IPS-NIHi7 (cell line): ENCODE data around the gene CNPY3.

Experiments
- DNase-seq: peaks from one replicate; pipeline ENCODE4 v3.0.0; 2012; ENCODE audit warnings: mixed read lengths; ENCODE audit errors: extremely low spot score

Gene CNPY3

DNA sequence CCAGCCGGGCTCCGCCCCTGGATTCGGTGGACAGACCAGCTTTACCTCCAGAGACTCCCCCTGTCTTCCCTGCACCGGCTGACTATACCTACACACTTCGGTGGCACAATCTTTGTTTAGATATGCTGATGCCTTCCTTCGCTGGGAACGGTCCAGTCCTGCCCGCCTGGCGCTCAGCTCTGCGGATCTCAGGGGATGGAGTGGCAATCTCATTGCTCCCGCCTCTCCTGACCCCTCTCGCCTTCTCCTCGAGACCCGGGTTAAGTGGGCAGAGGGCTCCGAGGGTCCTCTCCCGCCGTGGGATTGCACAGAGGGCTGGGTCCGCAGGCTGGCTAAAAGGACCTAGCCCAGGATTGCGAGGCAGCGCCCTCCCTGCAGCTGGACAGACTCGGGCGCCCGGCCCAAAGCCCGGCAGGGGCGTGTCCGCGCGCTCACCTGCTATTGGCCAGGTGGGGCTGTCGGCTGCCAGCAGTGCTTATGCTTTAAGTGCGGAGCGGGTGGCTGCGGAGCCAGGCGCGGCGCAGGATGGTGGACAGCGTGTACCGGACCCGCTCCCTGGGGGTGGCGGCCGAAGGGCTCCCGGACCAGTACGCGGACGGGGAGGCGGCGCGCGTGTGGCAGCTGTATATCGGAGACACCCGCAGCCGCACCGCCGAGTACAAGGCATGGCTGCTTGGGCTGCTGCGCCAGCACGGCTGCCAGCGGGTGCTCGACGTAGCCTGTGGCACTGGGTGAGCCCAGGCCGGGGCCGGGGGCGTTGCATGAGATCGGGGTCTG is 31.2 kb downstream of the CNPY3 start, which contains the start of gene GNMT:
Gene GNMT (plus strand): TSS at position 512 of the 777 bp plus-strand sequence. CDS start 14 bp downstream, at position 526.
- DNase-seq, result peak; percentile 88

DNA sequence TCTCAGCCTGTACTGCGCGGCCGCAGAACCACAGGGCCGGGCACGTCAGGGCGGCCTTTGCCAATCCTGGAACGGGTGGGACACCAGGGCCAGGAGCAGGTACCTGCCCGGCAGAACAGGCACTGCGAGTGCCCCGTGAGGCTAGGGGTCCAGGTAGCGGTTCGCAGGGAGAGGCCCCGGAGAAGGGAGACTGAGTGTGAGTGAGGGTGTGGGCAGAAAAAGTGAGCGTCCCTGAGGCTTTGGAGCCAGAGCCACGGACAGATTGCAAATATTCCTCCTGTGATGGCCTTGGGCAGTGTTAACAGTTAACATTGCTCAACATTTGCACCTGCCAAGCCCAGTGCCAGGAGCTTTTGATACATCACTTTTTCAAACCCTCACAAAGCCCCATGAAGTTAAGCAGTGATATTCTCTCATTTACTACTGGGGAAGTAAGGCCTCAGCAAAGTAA is 31.8 kb downstream of the CNPY3 start:
- DNase-seq, result no peak

DNA sequence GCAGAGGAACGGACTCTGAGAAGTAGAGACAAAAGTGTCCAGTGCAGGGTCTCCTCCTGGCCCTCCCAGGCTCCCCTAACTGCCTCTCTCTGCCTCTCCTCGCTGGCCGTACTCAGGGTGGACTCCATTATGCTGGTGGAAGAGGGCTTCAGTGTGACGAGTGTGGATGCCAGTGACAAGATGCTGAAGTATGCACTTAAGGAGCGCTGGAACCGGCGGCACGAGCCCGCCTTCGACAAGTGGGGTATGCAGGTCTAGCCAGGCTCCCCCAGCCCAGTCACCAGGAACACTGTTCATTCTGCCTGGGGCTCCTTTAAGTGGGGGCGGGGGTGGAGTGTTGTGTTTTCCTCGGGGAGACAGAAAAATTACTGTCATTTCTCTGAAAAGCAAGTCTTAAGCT is 32.8 kb downstream of the CNPY3 start:
- DNase-seq, result no peak

DNA sequence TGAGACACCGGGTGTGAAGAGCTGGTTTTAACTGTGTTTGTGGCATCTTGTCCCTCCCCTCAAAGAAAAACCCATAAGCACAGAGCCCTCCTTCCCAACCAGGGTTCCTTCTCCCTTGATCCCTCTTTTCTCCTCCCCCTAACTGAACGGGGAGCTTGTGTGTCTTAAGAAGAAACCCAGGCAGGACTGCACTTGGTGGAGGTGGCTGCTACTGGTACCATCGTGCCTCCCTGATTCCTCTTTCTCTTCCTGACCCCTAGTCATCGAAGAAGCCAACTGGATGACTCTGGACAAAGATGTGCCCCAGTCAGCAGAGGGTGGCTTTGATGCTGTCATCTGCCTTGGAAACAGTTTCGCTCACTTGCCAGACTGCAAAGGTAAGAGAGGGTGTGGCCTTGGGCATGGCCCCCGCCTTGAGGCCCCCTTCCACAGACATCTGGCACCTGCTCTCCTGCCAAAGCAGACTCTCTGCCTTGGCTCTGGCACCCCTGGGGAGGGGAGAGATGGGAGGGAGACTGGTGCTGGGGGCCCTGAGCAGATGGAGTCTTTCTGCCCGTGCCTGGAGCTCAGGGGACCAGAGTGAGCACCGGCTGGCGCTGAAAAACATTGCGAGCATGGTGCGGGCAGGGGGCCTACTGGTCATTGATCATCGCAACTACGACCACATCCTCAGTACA is 33.4 kb downstream of the CNPY3 start:
- DNase-seq, result no peak

DNA sequence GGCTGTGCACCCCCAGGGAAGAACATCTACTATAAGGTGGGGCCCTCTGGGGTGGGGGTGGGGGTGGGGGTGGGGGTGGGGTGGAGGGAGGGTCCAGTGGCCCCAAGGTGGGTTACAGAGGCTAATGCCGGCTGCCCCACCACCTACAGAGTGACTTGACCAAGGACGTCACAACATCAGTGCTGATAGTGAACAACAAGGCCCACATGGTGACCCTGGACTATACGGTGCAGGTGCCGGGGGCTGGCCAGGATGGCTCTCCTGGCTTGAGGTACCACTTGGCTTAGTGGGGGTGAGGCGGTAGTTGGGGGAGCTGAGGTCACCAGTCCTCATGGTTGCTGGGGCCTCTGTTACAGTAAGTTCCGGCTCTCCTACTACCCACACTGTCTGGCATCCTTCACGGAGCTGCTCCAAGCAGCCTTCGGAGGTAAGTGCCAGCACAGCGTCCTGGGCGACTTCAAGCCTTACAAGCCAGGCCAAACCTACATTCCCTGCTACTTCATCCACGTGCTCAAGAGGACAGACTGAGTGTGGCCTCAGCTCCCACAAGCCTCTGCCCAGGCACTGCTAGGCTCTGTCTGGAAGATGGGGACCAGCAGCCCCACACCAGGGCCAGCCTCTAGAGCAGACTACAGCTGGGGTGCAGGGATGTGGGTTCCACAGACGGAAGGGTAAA is 34.0 kb downstream of the CNPY3 start:
- no peak for DNase-seq

DNA sequence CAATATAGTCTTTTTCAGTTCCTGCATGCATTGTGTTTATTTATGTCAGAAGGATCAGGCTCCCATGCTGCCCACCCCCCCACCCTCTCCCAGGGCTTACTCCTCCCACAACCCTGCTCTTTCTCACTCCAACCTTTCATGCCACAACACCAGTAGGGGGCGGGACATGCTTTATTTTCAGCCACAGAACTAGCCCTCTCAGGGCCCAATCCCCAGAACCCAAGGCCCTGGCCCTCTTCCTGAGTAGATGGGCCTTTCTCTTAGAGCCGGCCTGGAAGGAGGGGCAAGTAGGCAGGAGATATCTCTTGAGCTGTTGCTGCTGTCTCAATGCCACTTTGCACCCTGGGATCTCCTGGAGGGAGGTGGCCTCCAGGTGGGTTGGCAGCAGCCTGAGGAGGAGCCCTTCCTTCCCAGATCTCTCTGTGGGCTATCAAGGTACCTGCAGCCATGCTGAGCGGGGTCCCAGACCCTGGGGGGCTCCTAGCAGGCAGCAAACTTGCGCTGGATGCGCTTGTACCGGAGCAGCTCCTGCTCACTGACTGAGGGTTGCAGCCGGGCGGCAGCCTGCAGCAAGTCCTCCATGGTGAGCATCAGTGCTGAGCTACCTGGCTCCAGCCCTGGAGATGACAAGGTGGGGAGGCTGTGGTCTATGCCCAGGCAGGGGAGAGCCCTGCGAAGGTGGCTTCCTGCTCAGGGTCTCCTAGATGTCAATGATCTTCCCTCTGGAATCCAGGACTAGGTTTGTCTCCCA is 34.8 kb downstream of the CNPY3 start:
- DNase-seq, result peak; percentile 84

DNA sequence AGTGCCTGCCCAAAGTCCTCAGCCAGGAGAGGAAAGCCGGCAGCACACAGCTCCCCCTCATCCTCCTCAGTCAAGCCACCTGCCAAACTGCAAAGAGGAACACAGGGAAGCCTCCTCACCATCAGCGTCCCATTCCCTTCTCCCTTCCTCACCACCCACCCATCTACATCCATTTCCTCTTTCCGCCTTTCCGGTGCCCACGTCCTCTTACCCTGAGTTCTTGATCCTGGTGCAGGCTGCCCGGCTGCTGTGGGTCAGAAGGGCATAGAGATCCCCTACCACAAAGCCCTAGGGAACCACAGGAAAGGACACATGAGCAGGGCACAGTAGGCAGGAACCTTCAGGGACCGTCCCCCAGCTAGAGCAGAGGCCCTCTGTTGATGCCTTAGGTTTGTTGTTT is 37.3 kb downstream of the CNPY3 start:
- DNase-seq, result no peak

DNA sequence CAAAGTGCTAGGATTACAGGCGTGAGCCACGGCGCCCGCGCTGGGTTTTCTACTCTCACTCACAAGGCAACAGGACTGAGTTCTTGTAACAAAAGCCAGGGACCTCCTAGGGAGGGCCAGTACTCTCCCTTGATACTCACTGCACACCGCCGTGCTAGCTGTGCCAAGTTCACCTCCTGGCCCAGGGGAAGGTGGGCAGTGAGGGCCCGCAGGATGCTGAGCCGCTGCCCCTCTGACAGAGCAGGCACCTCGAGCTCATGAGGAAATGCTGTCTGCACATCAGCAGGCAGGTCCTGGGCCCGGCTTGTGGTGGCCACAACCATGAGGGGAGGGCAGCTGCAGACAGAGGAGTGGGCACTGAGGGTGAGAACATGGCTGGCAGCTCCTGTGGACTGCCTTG is 37.9 kb downstream of the CNPY3 start:
- no peak for DNase-seq

DNA sequence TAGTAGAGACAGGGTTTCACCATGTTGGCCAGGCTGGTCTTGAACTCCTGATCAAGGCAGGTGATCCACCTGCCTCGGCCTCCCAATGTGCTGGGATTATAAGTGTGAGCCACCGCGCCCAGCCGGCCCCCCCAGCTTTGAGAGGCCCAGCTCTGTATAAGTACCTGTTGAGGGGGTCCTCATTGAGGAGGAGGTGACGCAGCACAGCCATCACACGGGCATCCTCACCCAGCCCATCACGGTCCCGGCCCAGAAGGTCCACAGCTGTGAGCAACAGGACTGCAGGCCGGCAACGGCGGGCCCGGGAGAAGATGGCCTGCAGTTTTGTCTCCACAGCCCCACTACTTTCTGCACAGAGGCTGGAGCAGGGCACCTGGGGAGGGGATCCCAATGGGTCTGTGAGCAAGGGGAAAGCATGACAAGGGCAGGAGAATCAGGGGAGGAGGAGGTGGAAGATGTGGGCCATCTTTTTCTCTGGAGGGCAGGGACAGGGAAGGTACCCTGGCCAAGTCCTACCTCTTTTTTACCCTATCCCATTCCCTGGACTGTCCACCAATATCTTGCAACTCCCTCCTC is 38.9 kb downstream of the CNPY3 start:
- DNase-seq, result no peak

DNA sequence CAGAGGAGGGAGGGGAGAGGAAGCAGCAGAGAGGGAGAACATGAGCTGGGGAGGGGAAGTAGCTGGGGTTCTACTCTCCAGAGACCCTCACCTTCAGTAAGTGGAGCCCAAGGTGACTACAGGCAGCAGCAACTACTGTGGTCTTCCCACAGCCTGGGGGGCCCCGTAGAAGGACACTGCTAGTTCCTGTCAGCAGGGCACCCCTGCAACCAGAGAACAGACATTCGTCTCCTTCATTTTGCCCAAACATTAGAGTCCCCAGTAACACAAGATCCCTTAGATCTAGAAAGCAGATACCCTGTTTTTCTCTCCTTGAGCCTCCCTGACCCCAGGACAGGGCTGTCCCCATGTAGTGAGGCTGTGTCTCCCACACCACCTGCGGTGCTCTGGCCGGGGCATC is 39.5 kb downstream of the CNPY3 start:
- no peak for DNase-seq

DNA sequence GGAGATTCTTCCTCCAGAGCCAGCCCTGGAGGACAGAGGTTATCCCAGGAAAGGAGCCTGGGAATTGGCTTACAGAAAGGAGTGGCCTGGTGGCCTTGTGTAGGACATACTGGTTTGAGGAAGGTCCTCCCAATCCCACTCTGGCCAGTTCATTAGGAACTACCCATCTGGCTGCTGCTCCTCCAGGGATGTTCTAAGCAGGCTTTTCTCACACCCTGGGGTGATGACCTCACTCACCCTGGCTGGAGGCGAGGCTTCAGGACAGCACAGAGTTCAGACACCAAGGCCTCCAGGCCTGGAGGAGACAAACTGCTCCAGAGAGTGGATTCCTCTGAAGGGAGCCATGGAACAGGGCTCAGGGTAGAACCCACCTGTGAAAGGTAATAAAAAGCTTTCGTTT is 40.2 kb downstream of the CNPY3 start:
- no peak for DNase-seq

DNA sequence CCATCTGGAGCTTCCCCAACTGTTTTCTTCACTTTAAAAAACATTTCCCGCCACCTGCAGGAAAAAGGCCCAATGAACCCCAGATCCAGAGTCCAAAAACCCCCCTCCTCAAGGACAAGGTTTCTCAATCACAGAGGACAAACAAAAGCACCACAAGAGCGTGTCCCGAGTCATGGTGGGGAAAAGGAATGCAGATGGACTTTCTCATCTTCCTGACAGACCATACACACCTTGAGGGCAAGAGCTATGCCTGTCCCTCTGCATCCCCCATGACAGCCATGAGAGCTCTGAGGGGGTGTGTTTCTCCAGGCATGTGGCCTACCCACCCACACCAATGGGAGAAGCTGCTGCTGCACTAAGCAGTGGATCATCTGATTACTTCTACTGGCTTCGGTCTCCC is 40.7 kb downstream of the CNPY3 start:
- DNase-seq, result no peak

DNA sequence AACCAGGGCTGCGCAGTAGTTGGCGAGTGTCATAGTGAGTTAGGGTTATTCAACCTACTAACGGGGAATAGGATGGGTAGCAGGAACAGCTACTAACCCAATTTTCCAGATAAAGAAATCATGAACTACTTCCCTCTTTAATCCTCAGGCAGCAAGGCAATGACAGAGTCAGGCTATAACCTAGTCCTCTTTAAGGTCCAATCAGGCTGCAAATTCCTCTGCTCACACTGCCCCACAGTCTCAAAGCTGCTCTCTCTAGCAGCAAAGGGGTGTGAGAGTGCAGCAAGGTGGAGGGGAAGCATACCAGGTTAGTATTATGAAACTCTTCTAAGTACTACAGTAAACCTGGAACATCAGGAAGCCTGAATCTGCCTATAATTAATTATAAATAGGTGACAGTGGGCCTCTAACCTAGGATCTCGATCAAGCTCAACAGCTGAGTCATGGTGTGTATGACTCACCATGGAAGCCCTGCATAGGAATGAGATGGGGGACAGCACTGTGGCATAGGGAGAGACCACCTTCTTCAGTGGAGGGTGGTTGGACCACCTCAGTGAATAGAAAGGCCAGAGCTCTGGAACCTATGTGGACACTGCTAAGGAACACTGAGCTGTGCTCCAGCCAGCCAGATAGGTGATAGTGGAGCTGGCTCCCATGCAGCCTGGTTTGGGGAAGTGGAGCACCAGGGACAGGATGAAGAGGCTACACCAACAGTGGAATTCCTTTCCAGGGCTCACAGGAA is 41.8 kb downstream of the CNPY3 start:
- DNase-seq, result no peak

DNA sequence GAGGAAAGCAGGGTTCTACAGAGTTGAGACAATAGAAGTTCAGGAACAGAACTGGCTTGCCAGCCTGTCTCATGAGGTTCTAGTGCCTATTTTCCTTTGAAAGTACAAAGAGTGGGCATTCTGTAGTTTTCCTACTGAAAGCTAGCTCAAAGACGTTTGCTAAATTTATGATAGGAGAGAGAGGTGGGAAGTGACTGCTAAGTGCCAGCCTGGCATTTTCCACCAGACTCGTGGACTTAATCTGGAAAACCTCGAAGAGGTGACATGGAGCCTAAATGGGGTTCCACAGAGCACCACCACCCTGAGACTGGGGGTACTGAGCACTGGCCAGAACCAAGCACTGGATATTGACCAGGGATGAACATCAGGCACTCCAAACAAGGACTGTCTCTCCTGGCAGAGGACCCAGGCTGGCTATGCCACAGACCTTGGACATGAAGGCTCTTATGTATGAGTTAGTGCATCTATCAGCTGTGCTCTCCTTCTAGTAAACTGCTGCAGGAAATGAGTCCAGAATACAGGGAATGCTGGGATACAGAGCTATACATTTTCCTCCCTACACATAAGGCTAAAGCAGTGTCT is 42.6 kb downstream of the CNPY3 start:
- DNase-seq, result no peak

DNA sequence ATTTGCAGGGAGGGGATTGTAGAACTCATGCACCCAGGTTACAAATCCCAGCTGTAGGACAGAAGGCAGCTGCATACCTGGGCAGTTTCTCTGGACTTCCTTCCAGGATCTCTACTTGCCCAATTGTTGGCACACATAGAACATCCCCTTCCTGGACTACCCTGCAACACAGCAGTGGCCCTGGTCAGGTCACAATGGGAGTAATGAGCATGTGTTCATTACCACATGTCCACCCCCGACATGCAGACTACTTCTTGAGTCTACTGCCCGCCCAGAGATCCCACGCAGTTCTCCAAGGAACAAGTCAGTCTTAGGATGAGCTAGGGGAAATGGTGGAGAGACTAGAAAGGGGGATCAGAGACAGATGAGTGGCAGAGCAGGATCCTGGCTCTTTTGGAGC is 44.6 kb downstream of the CNPY3 start:
- no peak for DNase-seq

DNA sequence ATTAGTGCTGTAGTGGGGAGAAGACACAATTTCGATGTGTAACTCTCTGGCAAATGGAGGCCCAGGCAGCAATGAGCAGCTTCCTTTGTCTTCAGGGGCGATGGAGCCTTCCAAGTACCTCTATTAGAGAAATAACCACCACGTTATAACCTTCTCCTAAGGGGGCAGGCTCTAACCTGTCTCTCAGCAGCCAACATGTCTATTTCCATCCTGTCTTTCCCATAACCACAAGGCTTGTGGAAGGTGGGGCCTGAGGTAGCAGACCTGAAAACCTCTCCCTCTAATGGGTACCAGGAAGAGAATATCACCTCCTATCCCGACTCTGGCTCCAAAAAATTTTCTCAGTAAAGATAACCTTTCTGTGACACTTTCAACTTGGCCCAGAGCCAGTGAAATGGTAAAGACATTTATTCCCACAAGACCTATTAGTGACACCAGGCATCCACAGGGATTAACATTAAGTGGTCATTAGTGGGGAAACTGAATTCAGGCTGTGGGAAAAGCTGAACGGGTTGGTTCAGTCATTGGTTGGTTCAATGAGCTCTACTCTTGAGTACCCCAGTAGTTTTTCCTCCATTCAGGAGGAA is 45.7 kb downstream of the CNPY3 start:
- DNase-seq, result no peak

DNA sequence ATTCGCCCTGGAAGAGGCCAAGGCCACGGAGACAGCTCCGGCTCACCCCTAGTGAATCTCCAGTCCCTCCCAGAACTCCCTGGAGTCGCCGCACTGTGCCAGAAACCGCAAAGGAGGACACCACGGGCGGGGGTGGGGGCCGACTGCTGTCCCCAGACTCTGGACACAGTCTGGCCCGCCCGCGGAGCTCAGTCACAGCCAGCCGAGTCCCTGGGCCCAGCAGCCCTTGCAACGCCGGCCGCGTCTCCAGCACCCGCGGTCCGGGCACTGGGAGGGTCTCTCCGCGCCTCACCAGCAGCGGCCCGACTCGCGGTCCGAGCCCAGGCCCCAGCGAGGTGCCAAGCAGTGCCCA is 49.2 kb downstream of the CNPY3 start:
- DNase-seq, result peak; percentile 44

DNA sequence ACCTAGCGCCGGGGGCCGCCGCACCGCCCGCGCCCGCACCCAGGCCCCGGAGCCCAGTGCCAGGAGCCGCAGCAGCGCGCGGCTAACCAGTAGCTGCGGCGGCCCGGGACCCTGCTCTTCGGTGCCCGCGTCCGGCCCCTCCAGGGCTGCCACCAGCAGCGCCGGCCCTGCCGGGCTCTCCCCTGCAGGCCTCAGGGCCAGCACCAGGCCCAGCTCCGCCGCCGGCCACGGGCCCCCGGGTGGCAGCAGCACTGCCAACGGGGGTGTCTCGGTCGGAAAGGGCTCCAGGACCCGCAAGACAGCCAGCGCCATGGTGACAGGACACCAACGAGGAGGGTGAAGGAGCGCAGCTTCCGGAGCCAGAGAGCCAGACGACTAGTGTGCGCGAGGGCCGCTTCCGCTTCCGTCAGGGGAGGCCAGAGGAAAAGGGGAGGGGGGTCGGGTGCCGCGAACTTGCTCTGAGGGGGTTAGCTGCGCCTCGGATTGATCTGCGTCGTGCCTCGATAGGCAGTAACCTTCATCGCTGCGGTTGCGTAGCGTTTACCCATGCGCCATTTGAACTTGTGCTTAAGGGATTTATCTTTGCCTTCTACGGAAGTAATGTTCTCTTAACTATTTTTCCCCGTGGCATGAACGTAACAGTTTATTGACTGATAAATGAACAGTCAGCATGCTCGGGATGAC is 49.7 kb downstream of the CNPY3 start, which contains the start of gene PEX6:
Gene PEX6 (minus strand): TSS at position 343 of the 684 bp plus-strand sequence. CDS start 31 bp downstream, at position 312.
- peak; percentile 92 for DNase-seq

DNA sequence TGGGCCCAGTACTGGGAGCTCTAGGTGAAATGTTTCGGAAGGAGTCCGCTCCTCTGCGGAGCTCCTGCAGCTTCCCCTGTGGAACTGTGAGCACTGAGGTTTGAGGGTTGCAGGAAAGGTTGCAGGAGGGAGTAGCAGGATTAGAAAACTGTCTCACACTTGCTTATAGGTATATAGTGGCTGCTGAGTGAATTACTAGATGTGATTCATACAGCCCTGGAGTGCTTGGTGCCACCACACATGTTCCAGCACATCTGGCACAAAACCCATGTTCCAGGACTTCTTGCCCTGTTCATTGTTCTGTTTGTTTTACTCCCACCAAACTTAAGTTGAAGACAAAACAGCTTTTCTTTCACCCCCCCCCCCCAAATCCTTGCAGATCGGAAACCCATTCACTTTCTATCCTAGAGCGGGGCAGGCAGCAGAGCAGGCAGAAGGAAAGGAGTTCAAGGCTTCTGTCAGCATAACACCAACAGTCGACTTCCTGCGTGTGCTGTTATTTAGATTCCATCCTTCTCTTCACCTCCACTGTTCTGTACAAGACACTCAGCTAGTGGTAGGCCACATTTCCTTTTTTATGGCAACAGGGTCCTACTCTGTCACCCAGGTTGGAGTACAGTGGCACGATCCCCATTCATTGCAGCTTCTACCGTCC is 50.4 kb downstream of the CNPY3 start:
- no peak for DNase-seq
